Adrenal gland (tissue), 5 donors: ENCODE measurements around the gene NXPE3.

Experiments
- CTCF ChIP-seq, 6 experiments: fragments of 450-650 bp in 4 of 6; fragments of 200-600 bp in 2 of 6; sonication (generic) in 1 of 6; IDR thresholded peaks; 1 replicate in 5 of 6; 2 replicates in 1 of 6; pipeline versions ENCODE4 v1.5.1 to v1.8.0; 2016 to 2021; ENCODE audit warnings: antibody characterized with exemption in 6 of 6, mild to moderate bottlenecking in 2 of 6, moderate library complexity in 1 of 6
- POLR2A ChIP-seq, 2 donors: fragments of 450-650 bp; IDR thresholded peaks; one replicate each; pipeline ENCODE4 v1.6.1; 2017; ENCODE audit warnings: antibody characterized with exemption in 2 of 2, mild to moderate bottlenecking in 2 of 2, moderate library complexity in 1 of 2
- donor health status: DM: no; HTN: no; CAD: no.

- no peak for TF ChIP-seq POLR2A (IDR thresholded peaks at IDR 0.05)
- no peak for TF ChIP-seq CTCF (IDR thresholded peaks at IDR 0.05)
Measured at GRCh38 chr3:101816215-101817149, 37.5 kb downstream of the NXPE3 start.
